SK-N-SH treated with all-trans-retinoic acid at 6 μM for 48 hours (cell line): ENCODE measurements around the gene DNAJC15.

ENCODE experiments used
- CSDC2 ChIP-seq: fragments of 250-450 bp; sonication (Bioruptor Pico); IDR thresholded peaks from 2 replicates; pipeline ENCODE4 v1.5.0; 2020; ENCODE audit warnings: mild to moderate bottlenecking, moderate library complexity
- PATZ1 ChIP-seq: fragments of 250-450 bp; sonication (Bioruptor Pico); IDR thresholded peaks from 2 replicates; pipeline ENCODE4 v1.8.0; 2020; ENCODE audit warnings: mild to moderate bottlenecking, moderate library complexity, borderline replicate concordance
- POU6F1 ChIP-seq: fragments of 250-450 bp; sonication (Bioruptor Pico); IDR thresholded peaks from 2 replicates; pipeline ENCODE4 v1.8.0; 2021; ENCODE audit warnings: low read depth, mild to moderate bottlenecking, moderate library complexity, borderline replicate concordance
- PPARA ChIP-seq: fragments of 250-450 bp; sonication (Bioruptor Pico); IDR thresholded peaks from 2 replicates; pipeline ENCODE4 v1.5.0; 2020; ENCODE audit warnings: mild to moderate bottlenecking, borderline replicate concordance
- RARB ChIP-seq: fragments of 250-450 bp; sonication (Bioruptor Pico); IDR thresholded peaks from 2 replicates; pipeline ENCODE4 v1.8.0; 2021; ENCODE audit warnings: mild to moderate bottlenecking, moderate library complexity
- TOX ChIP-seq: fragments of 250-450 bp; sonication (Bioruptor Pico); IDR thresholded peaks from 2 replicates; pipeline ENCODE4 v1.8.0; 2021; ENCODE audit warnings: mild to moderate bottlenecking, moderate library complexity, borderline replicate concordance
- TSHZ2 ChIP-seq: fragments of 250-450 bp; sonication (Bioruptor Pico); IDR thresholded peaks from 2 replicates; pipeline ENCODE4 v1.5.0; 2020; ENCODE audit warnings: mild to moderate bottlenecking, moderate library complexity
- ZNF8 ChIP-seq: fragments of 450-650 bp; formaldehyde crosslinking; IDR thresholded peaks from 2 replicates; pipeline ENCODE4 v1.5.0; 2020; ENCODE audit warnings: mild to moderate bottlenecking, moderate library complexity

- TF ChIP-seq PATZ1: no peak
- TF ChIP-seq RARB (CRISPR knock-in tag): no peak
- no peak for TF ChIP-seq ZNF8 (CRISPR knock-in tag)
- TF ChIP-seq CSDC2 (CRISPR knock-in tag): no peak
- no peak for TF ChIP-seq POU6F1 (CRISPR knock-in tag)
- no peak for TF ChIP-seq TSHZ2
- no peak for TF ChIP-seq PPARA (CRISPR knock-in tag)
- TF ChIP-seq TOX (CRISPR knock-in tag): no peak
These were observed 31.3 kb upstream of the DNAJC15 start, which contains the start of gene EPSTI1 for GRCh38 chr13:42991898-42992763.
